Activated naive CD4-positive, alpha-beta T cell treated with anti-CD3 and anti-CD28 coated beads, Interleukin-2, amount 10 ng/mL, durations not matched to agents 7 days and 5 days (primary cell): Measurements from ENCODE around the gene VENTX.

ENCODE experiments used
- CTCF ChIA-PET: fragments of 350-600 bp; sonication (Branson Sonifier 250); formaldehyde crosslinking; loops from one replicate; lab custom pipeline; 2021; ENCODE audit warnings: antibody characterized with exemption; lab: Charles Lee
- DNase-seq: peaks from one replicate; pipeline ENCODE4 v3.0.0-alpha.2; 2020
- H3K27ac Mint-ChIP-seq: one replicate; pipeline ENCODE4 v1.8.0; 2021; ENCODE audit warnings: mild to moderate bottlenecking, moderate library complexity, mixed read lengths
- H3K27me3 Mint-ChIP-seq: one replicate; pipeline ENCODE4 v1.8.0; 2021; ENCODE audit warnings: mild to moderate bottlenecking, mixed read lengths
- H3K36me3 Mint-ChIP-seq: one replicate; pipeline ENCODE4 v1.8.0; 2021; ENCODE audit warnings: mixed read lengths
- H3K4me1 Mint-ChIP-seq: one replicate; pipeline ENCODE4 v1.8.0; 2021; ENCODE audit warnings: mixed read lengths
- H3K4me3 Mint-ChIP-seq: one replicate; pipeline ENCODE4 v1.8.0; 2021; ENCODE audit warnings: mild to moderate bottlenecking, moderate library complexity, mixed read lengths
- H3K9me3 Mint-ChIP-seq: one replicate; pipeline ENCODE4 v1.8.0; 2021; ENCODE audit warnings: mixed read lengths

VENTX gene

DNA sequence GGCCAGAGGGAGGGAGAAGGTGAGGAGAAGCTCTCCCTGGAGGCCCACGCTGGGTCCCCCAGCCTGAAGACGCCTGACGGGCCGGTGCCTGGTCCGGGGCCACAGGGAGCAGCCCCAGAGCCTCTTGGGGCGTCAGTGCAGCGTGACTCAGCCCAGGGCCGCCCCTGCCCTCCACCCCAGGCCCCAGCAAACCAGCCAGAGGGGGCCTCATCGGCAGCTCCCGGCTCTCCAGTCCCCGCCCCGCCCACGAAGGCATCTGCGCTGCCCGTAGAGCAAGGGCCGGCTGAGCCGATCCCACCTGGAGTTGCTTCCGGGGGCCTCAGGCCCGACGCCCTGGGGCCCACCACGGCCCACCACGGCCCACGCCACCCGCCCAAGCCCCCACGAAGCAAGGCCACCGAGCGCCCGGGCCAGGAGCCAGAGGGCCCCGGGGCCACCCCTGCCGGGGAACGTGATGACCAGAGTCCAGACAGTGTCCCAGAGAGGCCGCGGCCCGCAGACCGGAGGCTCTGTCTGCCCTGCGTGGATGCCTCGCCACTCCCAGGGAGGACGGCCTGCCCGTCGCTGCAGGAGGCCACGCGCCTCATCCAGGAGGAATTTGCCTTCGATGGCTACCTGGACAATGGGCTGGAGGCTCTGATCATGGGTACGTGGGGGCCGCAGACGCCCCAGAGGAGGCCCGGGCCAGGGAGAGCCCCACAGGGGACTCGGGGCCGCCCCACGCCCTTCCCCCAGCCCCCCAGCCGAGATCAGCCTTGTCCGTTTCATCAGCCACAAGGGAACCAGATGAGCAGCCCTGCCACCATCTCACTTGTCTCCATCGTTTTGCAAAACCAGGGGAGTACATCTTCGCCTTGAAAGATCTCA is 38.8 kb upstream of the VENTX start:
- DNase-seq, result no peak
- Mint-ChIP-seq H3K4me3 (no peak overlapping the region), H3K27me3 (peaks cover 5% of the 10 kb centered on the region), H3K4me1 (no peaks in the 10 kb centered on the region), H3K9me3 (peaks cover under 1% of the 10 kb centered on the region), H3K36me3 (no peaks in the 10 kb centered on the region), H3K27ac (no peak overlapping the region)
- CTCF ChIA-PET, result no interaction called here

DNA sequence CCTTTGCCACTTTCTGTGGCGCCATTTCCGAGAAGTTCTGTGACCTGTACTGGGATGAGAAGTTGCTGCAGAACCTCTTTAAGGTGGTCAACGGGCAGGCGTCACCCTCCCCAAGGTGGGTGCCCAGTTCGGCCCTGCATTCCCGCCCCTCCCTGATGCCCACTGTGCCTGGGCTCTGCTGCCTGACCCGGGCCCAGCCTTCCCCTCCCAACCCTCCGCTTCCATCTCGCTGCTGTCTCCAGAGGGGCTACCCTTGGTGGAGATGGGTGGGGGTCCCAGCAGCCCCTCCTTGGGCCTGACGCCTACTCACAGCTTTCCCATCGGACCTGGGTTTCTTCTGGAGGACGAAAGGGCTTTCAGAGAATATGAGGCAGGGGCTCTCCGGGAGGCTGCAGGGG is 38.2 kb upstream of the VENTX start:
- CTCF ChIA-PET, result no interaction called here
- no peak overlapping the region for H3K27ac Mint-ChIP-seq
- H3K27me3 Mint-ChIP-seq, result peaks cover 4% of the 10 kb centered on the region
- no peaks in the 10 kb centered on the region for H3K9me3 Mint-ChIP-seq
- no peak for DNase-seq
- no peak overlapping the region for H3K4me3 Mint-ChIP-seq
- no peaks in the 10 kb centered on the region for H3K36me3 Mint-ChIP-seq
- H3K4me1 Mint-ChIP-seq, result no peaks in the 10 kb centered on the region

DNA sequence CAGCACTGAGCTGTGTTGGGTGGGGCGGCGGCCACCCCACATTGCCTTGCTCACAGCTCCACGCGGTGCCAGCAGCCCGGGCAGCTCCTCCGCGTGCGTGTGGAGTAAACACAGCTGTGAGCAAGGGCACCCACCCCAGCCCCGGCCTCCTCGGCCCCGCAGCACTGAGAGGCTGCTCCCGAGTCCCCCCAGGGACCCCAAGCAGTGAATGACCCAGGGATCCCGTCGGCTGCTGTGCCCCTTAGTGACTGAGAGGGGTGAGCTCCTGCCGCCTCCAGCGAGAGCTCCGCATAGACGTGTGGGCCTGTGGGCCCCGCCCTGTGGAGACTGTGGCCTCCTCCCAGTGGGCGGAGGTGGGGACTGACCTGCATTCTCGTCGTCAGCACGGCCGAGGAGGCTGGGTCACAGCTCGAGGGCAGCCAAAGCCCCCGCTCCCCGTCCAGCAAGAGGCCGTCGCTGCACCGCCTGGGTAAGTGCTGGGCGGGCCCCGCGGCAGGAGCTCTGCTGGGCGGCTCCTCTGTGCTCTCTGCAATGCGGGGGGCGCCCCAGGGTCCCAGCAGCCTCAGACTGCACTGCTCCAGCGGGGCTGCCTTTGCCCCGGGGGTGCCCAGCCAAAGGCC is 37.6 kb upstream of the VENTX start:
- CTCF ChIA-PET, result no interaction called here
- H3K27ac Mint-ChIP-seq, result no peak overlapping the region
- no peaks in the 10 kb centered on the region for H3K36me3 Mint-ChIP-seq
- H3K4me3 Mint-ChIP-seq, result no peak overlapping the region
- no peaks in the 10 kb centered on the region for H3K4me1 Mint-ChIP-seq
- H3K27me3 Mint-ChIP-seq, result no peaks in the 10 kb centered on the region
- no peak for DNase-seq
- no peaks in the 10 kb centered on the region for H3K9me3 Mint-ChIP-seq

DNA sequence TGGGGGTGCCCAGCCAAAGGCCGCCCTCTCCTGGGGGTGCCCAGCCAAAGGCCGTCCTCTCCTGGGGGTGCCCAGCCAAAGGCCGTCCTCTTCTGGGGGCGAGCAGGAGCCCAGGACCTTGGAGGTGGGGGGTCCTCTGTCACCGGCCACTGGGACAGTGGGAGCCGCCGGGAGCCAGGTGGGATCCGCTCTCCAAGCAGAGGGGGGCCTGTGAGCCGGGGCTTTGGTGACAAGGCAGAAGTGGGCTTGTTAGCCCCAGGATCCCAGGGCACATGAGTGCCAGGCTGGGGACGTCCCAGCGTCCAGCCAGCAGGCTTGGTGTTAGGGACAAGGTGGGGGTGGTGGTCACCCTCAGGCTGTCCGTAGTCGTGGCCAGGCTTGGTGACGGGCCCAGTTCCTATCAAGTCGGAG is 37.0 kb upstream of the VENTX start:
- CTCF ChIA-PET, result no interaction called here
- Mint-ChIP-seq H3K4me1 (no peaks in the 10 kb centered on the region), H3K4me3 (no peak overlapping the region), H3K36me3 (no peaks in the 10 kb centered on the region), H3K27me3 (no peaks in the 10 kb centered on the region), H3K9me3 (no peaks in the 10 kb centered on the region), H3K27ac (no peak overlapping the region)
- DNase-seq, result no peak

DNA sequence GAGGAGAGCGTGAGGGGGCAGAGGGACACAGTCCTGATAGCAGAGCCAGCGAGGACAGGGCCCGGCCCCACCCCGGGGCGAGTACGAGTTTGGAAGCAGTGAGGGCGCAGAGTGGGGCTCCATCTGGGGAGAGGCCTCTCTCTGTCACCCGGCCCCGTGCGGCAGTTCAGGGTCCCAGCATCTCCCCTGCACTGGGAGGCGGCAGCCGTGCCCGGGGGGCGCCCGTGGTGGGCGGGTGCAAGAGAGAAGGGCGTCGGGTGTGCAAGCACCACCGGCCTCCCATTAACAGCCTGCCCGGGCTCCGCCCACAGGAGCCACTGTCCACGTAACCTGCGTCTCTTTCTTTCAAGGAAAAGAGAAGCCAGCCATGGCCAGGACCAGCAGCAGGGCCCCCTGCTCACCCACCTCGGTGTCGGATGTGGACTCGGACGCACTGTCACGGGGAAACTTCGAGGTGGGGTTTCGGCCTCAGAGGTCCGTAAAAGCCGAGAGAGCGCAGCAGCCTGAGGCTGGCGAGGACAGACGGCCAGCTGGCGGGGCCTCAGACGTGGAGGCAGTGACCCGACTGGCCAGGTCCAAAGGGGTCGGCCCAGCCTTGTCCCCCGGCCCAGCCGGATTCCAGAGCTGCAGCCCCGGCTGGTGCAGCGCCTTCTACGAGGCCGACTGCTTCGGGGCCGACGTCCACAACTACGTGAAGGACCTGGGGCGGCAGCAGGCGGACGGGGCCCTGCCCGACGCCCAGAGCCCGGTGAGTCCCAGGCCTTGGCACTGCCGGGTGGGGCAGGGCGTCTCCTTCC is 36.3 kb upstream of the VENTX start:
- CTCF ChIA-PET, result no interaction called here
- Mint-ChIP-seq H3K27ac (no peak overlapping the region), H3K4me3 (no peak overlapping the region), H3K36me3 (no peaks in the 10 kb centered on the region), H3K4me1 (no peaks in the 10 kb centered on the region), H3K27me3 (no peaks in the 10 kb centered on the region), H3K9me3 (no peaks in the 10 kb centered on the region)
- DNase-seq, result no peak

DNA sequence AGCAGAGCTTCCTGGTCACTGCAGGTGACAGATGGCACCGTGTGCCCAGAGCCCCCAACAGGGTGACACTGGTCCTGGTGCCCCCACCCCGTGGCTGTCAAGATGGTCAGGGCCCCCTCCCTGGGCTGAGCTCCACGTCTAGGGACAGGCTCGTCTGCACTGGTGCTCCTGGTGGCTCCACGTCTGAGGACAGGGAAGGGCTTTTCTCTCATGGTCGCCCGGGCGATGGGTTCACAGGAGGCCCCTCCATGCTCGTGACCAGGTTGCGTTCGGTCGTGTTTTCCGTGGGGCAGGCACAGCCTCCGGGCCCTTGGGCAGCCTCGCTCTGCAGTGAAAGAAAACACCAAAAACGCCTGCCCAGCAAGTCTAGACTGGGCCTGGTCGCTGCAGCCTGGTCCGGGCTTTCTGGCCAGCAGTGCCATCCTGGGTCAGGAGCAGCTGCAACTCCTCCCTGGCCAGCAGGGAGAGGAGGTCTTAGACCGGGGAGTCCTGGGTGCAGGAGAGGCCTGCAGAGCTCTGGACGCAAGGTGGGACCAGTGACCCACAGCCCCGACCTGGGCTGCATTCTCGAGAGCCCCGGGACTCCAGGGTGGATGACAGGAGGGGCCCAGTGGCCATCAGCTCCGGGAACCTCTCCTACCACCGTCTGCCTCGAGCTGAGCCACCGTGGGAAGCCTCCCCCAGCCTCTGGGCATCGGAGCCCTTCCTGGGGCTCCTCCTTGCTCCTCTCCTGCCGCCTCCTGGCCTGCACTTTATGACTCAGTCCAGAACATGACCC is 35.5 kb upstream of the VENTX start:
- no peaks in the 10 kb centered on the region for H3K27me3 Mint-ChIP-seq
- CTCF ChIA-PET, result no interaction called here
- no peak overlapping the region for H3K27ac Mint-ChIP-seq
- H3K36me3 Mint-ChIP-seq, result no peaks in the 10 kb centered on the region
- H3K9me3 Mint-ChIP-seq, result no peaks in the 10 kb centered on the region
- H3K4me3 Mint-ChIP-seq, result no peak overlapping the region
- DNase-seq, result no peak
- no peaks in the 10 kb centered on the region for H3K4me1 Mint-ChIP-seq

DNA sequence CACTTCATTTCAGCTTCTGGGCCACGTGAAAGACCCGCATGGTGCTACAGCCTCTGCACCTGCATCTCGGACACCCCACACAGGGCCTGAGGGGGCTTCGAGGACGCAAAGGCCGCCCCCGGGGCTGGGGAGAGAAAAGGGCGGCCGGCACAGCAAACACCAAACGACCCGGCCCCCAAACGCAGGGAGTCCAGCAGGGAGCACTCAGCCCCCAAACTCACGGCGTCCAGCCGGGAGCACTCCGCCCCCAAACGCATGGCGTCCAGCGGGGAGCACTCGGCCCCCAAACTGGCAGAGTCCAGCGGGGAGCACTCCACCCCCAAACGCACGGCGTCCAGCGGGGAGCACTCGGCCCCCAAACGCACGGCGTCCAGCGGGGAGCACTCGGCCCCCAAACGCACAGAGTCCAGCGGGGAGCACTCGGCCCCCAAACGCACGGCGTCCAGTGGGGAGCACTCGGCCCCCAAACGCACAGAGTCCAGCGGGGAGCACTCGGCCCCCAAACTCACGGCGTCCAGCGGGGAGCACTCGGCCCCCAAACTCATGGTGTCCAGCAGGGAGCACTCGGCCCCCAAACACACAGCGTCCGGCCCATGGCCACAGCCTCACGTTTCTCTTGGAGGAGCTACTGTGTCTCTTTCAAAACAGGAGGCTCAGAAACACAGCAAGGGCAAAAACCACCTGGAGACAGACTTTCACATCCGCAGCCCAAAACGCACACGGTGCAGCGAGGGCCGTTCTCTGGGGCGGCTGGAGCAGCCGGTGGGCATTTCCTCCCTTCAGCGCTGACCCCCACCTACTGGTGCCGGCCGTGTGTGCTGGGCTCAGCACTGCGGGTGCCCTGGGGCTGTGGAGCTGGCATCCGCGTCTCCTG is 34.6 kb upstream of the VENTX start:
- no peaks in the 10 kb centered on the region for H3K36me3 Mint-ChIP-seq
- no peaks in the 10 kb centered on the region for H3K27me3 Mint-ChIP-seq
- H3K4me3 Mint-ChIP-seq, result no peak overlapping the region
- H3K9me3 Mint-ChIP-seq, result no peaks in the 10 kb centered on the region
- no peaks in the 10 kb centered on the region for H3K4me1 Mint-ChIP-seq
- DNase-seq, result no peak
- no peak overlapping the region for H3K27ac Mint-ChIP-seq
- CTCF ChIA-PET, result no interaction called here

DNA sequence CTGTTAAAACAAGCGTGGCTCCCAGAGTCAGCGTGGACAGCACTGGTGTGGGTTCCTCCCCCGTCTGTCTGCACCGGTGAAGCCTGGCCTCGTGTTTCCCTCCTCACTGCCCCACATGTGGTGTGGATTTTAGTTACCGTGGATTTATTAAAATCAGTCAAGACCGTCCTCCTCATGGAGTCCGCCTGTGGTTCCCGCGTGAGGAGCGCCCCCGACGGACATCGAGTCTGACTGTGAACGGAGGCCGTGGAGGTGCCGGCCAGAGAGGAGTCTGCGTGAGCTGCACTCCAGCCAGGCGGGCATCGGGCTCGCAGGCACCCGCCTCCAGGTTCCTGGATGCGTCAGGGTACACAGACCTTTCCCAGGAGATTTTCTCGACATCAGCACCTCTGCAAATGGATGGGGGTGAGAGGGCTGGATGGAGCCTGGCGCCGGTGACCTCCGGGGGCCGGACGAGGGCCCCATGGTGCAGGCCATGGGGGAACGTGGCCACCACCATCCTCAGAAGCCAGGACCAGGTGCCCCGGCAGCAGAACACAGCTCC is 33.9 kb upstream of the VENTX start:
- no peaks in the 10 kb centered on the region for H3K36me3 Mint-ChIP-seq
- no peak overlapping the region for H3K27ac Mint-ChIP-seq
- H3K9me3 Mint-ChIP-seq, result no peaks in the 10 kb centered on the region
- CTCF ChIA-PET, result no interaction called here
- no peak for DNase-seq
- no peak overlapping the region for H3K4me3 Mint-ChIP-seq
- no peaks in the 10 kb centered on the region for H3K4me1 Mint-ChIP-seq
- no peaks in the 10 kb centered on the region for H3K27me3 Mint-ChIP-seq

DNA sequence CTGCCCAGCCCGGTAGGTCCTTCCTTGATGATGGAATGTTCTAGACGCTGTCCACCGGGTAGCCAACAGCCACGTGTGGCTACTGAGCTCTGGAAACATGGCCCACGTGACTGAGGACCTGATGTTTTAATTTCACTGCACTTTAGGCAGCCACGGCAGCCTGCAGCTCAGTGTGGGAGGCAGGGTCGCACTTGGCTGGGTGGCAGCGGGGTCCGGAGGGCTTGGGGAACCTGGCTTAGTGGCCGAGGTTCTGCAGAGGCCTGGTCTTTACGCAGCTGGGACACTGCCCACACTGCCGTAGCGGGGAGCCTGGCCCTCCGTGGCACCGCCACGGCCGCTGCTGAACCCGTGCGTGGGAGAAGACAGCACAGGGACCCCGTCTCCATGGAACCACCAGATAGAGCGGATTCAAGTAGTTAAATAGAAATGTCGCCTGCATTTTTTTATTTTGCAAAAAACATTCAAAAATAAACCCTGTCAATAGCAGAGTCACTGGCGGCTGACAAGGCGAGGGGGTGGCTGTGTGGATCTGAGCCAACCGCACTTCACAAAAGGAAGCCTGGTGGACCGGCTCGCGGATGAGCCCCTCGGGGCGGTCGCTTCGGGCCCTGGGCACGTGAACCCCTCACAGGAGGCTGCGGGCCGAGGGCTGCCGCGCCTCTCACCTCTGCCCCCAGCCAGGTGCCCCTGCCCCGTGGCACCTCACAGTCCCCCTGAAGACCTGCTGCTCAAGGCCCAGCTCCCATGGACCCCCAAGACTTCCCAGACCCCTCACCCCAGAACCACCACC is 33.2 kb upstream of the VENTX start:
- no peaks in the 10 kb centered on the region for H3K27me3 Mint-ChIP-seq
- H3K27ac Mint-ChIP-seq, result no peak overlapping the region
- CTCF ChIA-PET, result no interaction called here
- H3K4me3 Mint-ChIP-seq, result no peak overlapping the region
- H3K36me3 Mint-ChIP-seq, result no peaks in the 10 kb centered on the region
- no peaks in the 10 kb centered on the region for H3K4me1 Mint-ChIP-seq
- DNase-seq, result no peak
- H3K9me3 Mint-ChIP-seq, result no peaks in the 10 kb centered on the region

DNA sequence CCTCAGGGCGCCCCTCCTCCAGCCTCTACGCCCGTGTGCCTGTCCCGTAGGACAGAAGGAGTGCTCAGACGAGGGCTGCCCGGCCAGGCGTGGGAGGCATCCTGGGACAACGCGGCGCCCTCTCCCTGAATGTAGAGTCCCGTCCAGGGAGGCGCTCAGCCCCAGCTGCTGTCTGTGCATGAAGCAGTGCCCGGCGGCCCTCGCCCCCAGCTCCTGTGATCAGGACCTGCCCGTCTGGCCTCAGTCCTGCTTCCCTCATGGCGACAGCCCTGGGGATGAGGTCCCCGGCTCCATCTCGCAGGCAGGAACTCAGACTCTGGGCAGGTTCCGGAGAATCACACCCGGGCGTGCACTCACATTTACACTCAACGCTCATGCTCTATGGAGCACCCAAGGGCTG is 32.5 kb upstream of the VENTX start:
- Mint-ChIP-seq H3K27me3 (no peaks in the 10 kb centered on the region), H3K4me1 (no peaks in the 10 kb centered on the region), H3K4me3 (no peak overlapping the region), H3K9me3 (no peaks in the 10 kb centered on the region), H3K27ac (no peak overlapping the region), H3K36me3 (no peaks in the 10 kb centered on the region)
- CTCF ChIA-PET, result no interaction called here
- no peak for DNase-seq

DNA sequence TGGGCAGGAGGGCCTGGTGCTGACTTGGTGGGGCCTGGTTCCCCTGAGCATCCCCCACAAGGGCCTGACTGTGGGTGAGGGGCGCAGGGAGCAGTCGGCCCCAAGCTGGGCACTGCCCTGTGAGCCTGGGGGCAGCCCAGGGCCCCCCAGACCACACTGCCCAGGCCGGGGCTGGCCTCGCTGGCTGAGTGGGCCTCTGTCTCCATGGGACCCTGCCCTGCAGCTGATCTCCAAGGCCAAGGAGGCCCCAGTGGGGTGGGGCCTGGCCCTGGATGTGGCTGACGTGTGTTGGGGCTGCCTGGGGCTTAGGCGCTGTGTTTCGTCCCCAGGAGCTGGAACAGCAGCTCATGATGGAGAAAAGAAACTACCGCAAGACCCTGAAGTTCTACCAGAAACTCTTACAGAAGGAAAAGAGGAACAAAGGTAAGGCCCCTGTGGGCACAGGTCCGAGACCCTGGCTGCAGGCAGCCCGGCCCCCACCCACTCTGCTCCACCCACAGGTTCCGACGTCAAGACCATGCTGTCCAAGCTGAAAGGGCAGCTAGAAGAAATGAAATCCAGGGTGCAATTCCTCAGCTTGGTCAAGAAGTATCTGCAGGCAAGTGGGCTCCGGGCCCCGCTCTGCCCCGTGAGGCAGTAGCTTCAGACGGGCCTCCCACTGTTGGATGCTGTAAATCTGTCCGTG is 31.2 kb upstream of the VENTX start:
- CTCF ChIA-PET, result no interaction called here
- no peaks in the 10 kb centered on the region for H3K36me3 Mint-ChIP-seq
- H3K9me3 Mint-ChIP-seq, result no peaks in the 10 kb centered on the region
- H3K4me1 Mint-ChIP-seq, result peaks cover 5% of the 10 kb centered on the region
- no peaks in the 10 kb centered on the region for H3K27me3 Mint-ChIP-seq
- no peak overlapping the region for H3K27ac Mint-ChIP-seq
- no peak overlapping the region for H3K4me3 Mint-ChIP-seq
- DNase-seq, result no peak

DNA sequence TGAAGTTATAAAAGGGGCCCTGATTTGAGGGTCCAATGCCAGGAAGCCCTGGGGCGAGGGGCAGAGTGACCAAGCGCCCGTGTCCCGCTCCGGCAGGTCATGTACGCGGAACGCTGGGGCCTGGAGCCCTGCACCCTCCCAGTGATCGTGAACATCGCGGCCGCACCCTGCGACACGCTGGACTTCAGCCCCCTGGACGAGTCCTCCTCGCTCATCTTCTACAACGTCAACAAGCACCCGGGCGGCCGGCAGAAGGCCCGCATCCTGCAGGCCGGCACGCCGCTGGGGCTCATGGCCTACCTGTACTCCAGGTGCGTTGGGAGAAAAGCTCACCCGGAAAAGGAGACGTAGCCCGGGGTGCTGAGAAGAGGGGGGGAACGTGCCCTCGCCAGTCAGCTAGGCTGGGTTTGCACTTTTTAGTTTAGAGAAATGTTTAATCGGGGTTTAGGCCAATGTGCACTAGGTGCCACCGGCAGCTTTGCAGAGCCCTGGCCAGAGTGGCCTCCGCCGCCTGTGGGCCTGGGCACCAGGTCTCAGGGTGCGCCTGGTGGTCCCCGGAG is 30.5 kb upstream of the VENTX start:
- no peak for DNase-seq
- Mint-ChIP-seq H3K27ac (no peak overlapping the region), H3K36me3 (no peaks in the 10 kb centered on the region), H3K4me3 (no peak overlapping the region), H3K9me3 (no peaks in the 10 kb centered on the region), H3K27me3 (no peaks in the 10 kb centered on the region), H3K4me1 (peaks cover 5% of the 10 kb centered on the region)
- CTCF ChIA-PET, result no interaction called here
